NT2/D1 (cell line): ENCODE results near the gene GDA.
"Not testable (repeated sequence)": the region's sequence is repeated elsewhere in the genome, so short reads cannot be mapped to it uniquely, and the experiment has no call there.

Experiments used
- SUZ12 ChIP-seq: IDR thresholded peaks from 2 replicates; pipeline ENCODE4 v1.6.1; 2011; ENCODE audit not compliant: insufficient read length, insufficient read depth; ENCODE audit errors: extremely low read depth
- YY1 ChIP-seq: IDR thresholded peaks from 2 replicates; pipeline ENCODE4 v1.6.1; 2011; ENCODE audit not compliant: insufficient read length, insufficient read depth
- ZNF274 ChIP-seq: IDR thresholded peaks from 2 replicates; pipeline ENCODE4 v1.6.1; 2011; ENCODE audit warnings: mild to moderate bottlenecking, low read depth, low read length

DNA sequence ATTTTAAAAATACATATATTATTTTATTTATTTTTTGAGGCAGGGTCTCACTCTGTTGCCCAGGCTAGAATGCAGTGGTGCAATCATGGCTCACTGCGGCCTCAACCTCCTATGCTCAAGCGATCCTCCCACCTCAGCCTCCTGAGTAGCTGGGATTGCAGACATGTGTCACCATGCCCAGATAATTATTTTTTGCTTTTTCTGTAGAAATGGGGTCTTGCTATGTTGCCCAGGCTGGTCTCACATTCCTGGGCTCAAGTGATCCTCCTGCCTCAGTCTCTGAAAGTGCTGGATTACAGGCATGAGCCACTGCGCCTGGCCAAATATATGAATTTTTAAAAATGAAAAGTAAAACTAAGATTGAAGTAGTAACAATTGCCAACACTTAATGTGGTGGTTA is 121.1 kb downstream of the GDA start:
- TF ChIP-seq SUZ12, ZNF274, YY1: not testable (repeated sequence)
